ENCODE measurements around the gene RBM15.

DNA sequence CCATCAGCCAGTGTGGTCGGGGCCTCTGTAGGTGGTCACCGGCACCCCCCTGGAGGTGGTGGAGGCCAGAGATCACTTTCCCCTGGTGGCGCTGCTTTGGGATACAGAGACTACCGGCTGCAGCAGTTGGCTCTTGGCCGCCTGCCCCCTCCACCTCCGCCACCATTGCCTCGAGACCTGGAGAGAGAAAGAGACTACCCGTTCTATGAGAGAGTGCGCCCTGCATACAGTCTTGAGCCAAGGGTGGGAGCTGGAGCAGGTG is 961 bp downstream of the RBM15 start:
- TF ChIP-seq, protein P1, sequence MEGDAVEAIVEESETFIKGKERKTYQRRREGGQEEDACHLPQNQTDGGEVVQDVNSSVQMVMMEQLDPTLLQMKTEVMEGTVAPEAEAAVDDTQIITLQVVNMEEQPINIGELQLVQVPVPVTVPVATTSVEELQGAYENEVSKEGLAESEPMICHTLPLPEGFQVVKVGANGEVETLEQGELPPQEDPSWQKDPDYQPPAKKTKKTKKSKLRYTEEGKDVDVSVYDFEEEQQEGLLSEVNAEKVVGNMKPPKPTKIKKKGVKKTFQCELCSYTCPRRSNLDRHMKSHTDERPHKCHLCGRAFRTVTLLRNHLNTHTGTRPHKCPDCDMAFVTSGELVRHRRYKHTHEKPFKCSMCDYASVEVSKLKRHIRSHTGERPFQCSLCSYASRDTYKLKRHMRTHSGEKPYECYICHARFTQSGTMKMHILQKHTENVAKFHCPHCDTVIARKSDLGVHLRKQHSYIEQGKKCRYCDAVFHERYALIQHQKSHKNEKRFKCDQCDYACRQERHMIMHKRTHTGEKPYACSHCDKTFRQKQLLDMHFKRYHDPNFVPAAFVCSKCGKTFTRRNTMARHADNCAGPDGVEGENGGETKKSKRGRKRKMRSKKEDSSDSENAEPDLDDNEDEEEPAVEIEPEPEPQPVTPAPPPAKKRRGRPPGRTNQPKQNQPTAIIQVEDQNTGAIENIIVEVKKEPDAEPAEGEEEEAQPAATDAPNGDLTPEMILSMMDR (IDR thresholded peaks at IDR 0.05; ENCODE audit: extremely low read depth in 1 of 2, insufficient read depth in 1 of 2, low read depth in 1 of 2, low read length in 2 of 2), result no peak
- no peak for TF ChIP-seq POLR2AphosphoS5 (IDR thresholded peaks at IDR 0.05; ENCODE audit: insufficient read depth, low read depth, low read length)
- no peak for TF ChIP-seq POLR2A (IDR thresholded peaks at IDR 0.05; ENCODE audit: low read depth, low read length)
- TF ChIP-seq, protein P2, sequence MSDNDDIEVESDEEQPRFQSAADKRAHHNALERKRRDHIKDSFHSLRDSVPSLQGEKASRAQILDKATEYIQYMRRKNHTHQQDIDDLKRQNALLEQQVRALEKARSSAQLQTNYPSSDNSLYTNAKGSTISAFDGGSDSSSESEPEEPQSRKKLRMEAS (IDR thresholded peaks at IDR 0.05; ENCODE audit: insufficient read depth, insufficient read length), result no peak
- no peak for TF ChIP-seq EZH2 (IDR thresholded peaks at IDR 0.05; ENCODE audit: borderline replicate concordance, low read depth, low read length, severe bottlenecking)
- TF ChIP-seq MYC (IDR thresholded peaks at IDR 0.05; ENCODE audit: low read depth, low read length), result no peak

Measured in endothelial cell of umbilical vein (primary cell).